KMS-11 (cell line): Measurements from ENCODE around the gene ZNF333.

Source experiments
- H2AFZ ChIP-seq: fragments of 200-600 bp; sonication (generic); 2 replicates; pipeline ENCODE4 v1.6.1; 2016; ENCODE audit warnings: antibody characterized with exemption, mixed run types, low read depth
- H3K27ac ChIP-seq: fragments of 200-600 bp; sonication (generic); 2 replicates; pipeline ENCODE4 v1.6.1; 2016; ENCODE audit warnings: mild to moderate bottlenecking, mixed run types
- H3K27me3 ChIP-seq: fragments of 200-600 bp; sonication (generic); 2 replicates; pipeline ENCODE4 v1.6.1; 2017; ENCODE audit warnings: mild to moderate bottlenecking, low read depth, mixed run types, moderate library complexity; ENCODE audit not compliant: insufficient read depth
- H3K36me3 ChIP-seq: fragments of 200-600 bp; sonication (generic); 2 replicates; pipeline ENCODE4 v1.6.1; 2017; ENCODE audit warnings: mild to moderate bottlenecking, mixed run types; ENCODE audit not compliant: insufficient read depth
- H3K4me1 ChIP-seq: fragments of 200-600 bp; sonication (generic); 2 replicates; pipeline ENCODE4 v1.6.1; 2016; ENCODE audit warnings: mild to moderate bottlenecking, low read depth, mixed run types; ENCODE audit not compliant: poor library complexity, severe bottlenecking
- H3K4me2 ChIP-seq: fragments of 200-600 bp; sonication (generic); 2 replicates; pipeline ENCODE4 v1.7.0; 2016; ENCODE audit warnings: mild to moderate bottlenecking, mixed run types
- H3K4me3 ChIP-seq: fragments of 200-600 bp; sonication (generic); IDR thresholded peaks from 2 replicates; pipeline ENCODE4 v1.6.1; 2017; ENCODE audit warnings: low read depth, low read length, mixed read lengths; ENCODE audit not compliant: insufficient read depth
- H3K79me2 ChIP-seq: fragments of 200-600 bp; sonication (generic); 2 replicates; pipeline ENCODE4 v1.6.1; 2016; ENCODE audit warnings: low read depth, mixed run types; ENCODE audit not compliant: insufficient read depth
- H3K9ac ChIP-seq: fragments of 200-600 bp; sonication (generic); 2 replicates; pipeline ENCODE4 v1.6.1; 2016; ENCODE audit warnings: mild to moderate bottlenecking, mixed run types
- H4K20me1 ChIP-seq: fragments of 200-600 bp; sonication (generic); 2 replicates; pipeline ENCODE4 v1.6.1; 2016; ENCODE audit warnings: mild to moderate bottlenecking, mixed run types; ENCODE audit not compliant: insufficient read depth
- TF ChIP-seq, protein P1 (sequence below): fragments of 200-600 bp; sonication (generic); conservative IDR thresholded peaks from 2 replicates; pipeline ENCODE4 v1.6.1; 2017; ENCODE audit warnings: low read depth, mild to moderate bottlenecking, antibody characterized with exemption, low read length, moderate library complexity, mixed read lengths

Gene ZNF333

DNA sequence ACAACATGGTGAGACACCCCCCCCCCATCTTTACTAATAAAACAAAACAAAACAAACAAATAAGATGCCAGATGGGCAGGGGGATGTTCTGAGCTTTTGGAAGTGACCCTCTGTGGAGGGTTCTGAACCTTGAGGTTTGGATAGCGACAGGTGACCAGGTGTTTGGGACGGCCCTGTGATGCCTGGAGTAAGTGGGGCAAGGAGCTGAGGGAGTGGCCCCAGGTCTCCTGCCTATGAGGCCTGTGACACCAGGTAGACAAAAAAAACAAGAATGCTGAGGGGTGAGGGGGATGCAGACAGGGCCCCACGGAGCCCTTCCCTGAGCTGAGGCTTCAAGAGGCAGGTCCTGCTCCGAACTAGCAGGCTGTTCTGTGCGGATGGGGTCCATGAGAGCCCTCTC is 79.4 kb downstream of the ZNF333 start:
- no peaks in the 10 kb centered on the region for H4K20me1 ChIP-seq
- H3K4me3 ChIP-seq = no peak overlapping the region
- TF ChIP-seq, protein P1, sequence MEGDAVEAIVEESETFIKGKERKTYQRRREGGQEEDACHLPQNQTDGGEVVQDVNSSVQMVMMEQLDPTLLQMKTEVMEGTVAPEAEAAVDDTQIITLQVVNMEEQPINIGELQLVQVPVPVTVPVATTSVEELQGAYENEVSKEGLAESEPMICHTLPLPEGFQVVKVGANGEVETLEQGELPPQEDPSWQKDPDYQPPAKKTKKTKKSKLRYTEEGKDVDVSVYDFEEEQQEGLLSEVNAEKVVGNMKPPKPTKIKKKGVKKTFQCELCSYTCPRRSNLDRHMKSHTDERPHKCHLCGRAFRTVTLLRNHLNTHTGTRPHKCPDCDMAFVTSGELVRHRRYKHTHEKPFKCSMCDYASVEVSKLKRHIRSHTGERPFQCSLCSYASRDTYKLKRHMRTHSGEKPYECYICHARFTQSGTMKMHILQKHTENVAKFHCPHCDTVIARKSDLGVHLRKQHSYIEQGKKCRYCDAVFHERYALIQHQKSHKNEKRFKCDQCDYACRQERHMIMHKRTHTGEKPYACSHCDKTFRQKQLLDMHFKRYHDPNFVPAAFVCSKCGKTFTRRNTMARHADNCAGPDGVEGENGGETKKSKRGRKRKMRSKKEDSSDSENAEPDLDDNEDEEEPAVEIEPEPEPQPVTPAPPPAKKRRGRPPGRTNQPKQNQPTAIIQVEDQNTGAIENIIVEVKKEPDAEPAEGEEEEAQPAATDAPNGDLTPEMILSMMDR = no peak
- H3K36me3 ChIP-seq = no peaks in the 10 kb centered on the region
- H3K4me2 ChIP-seq = no peak overlapping the region
- no peak overlapping the region for H3K9ac ChIP-seq
- H2AFZ ChIP-seq = no peak overlapping the region
- no peaks in the 10 kb centered on the region for H3K4me1 ChIP-seq
- H3K79me2 ChIP-seq = no peaks in the 10 kb centered on the region
- H3K27ac ChIP-seq = no peak overlapping the region
- no peaks in the 10 kb centered on the region; the same call in 1 of the 2 replicates for H3K27me3 ChIP-seq

DNA sequence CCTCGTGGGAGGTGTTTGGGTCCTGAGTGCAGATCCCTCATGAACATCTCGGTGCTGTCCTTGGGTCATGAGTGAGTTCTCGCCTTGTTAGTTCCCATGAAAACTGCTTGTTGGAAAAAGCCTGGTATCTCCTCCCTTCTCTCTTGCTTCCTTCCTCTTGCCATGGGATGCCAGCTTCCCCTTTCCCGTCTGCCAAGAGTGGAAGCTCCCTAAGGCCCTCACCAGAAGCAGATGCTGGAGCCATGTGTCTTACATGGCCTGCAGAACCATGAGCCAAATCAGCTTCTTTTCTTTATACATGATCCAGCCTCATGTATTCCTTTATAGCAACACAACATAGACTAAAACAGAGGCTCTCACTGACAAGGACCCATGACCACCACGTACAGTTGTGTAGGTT is 80.3 kb downstream of the ZNF333 start:
- H3K4me2 ChIP-seq = no peak overlapping the region
- TF ChIP-seq, protein P1 = no peak

GRCh38 chr19:14770944-14771839 is 81.3 kb downstream of the ZNF333 start:
- H2AFZ ChIP-seq = no peak overlapping the region
- no peak overlapping the region for H3K4me3 ChIP-seq
- H3K27me3 ChIP-seq = no peaks in the 10 kb centered on the region; the same call in 1 of the 2 replicates
- H3K36me3 ChIP-seq = no peaks in the 10 kb centered on the region
- H3K9ac ChIP-seq = no peak overlapping the region
- H3K79me2 ChIP-seq = no peaks in the 10 kb centered on the region
- no peak overlapping the region for H3K27ac ChIP-seq
- TF ChIP-seq, protein P1 = no peak
- H4K20me1 ChIP-seq = no peaks in the 10 kb centered on the region
- H3K4me2 ChIP-seq = no peak overlapping the region
- H3K4me1 ChIP-seq = no peaks in the 10 kb centered on the region

More for the DNA sequence above, 80.3 kb downstream of the ZNF333 start:
- H3K36me3 ChIP-seq = no peaks in the 10 kb centered on the region
- H3K27ac ChIP-seq = no peak overlapping the region
- no peaks in the 10 kb centered on the region for H3K79me2 ChIP-seq
- no peak overlapping the region for H3K9ac ChIP-seq
- H3K4me3 ChIP-seq = no peak overlapping the region
- no peak overlapping the region for H2AFZ ChIP-seq
- H4K20me1 ChIP-seq = no peaks in the 10 kb centered on the region
- H3K4me1 ChIP-seq = no peaks in the 10 kb centered on the region
- no peaks in the 10 kb centered on the region; the same call in 1 of the 2 replicates for H3K27me3 ChIP-seq

DNA sequence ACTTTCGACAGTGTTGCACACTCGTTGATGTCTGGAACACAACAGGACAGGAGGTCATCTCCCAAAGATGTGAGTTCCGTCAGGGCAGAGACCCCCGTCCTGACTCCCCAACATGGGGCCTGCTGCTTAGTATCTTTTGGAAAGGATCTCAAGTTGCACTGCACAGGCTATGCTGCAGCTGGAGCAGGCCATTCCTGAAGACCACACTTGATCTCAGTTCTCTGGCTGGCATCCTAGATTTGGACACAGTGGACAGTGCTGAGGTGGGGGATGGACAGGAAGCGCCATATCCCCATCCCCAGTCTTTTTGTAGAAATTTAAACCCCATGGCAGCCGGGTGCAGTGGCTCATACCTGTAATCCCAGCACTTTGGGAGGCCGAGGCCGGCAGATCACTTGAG is 82.6 kb downstream of the ZNF333 start:
- Histone ChIP-seq H3K79me2 (no peaks in the 10 kb centered on the region), H3K36me3 (no peaks in the 10 kb centered on the region), H3K4me3 (no peak overlapping the region), H3K4me2 (no peak overlapping the region), H4K20me1 (no peaks in the 10 kb centered on the region), H3K4me1 (no peaks in the 10 kb centered on the region), H3K9ac (no peak overlapping the region), H3K27ac (no peak overlapping the region), H3K27me3 (no peaks in the 10 kb centered on the region; the same call in 1 of the 2 replicates), H2AFZ (no peak overlapping the region)
- TF ChIP-seq, protein P1 = no peak
